ENCODE measurements around the gene ZDHHC24. TPM values are rescaled to one million over a fixed set of nuclear protein-coding genes. Genes with fewer than 3 reads are reported as not detected.

The ZDHHC24 gene
- total RNA-seq, 1 experiment from 2014 or later: 26.9 TPM

GRCh38 chr11:66492161-66492865 lies 53.5 kb downstream of the ZDHHC24 start:
- Histone ChIP-seq H3K36me3 (ENCODE audit: control insufficient read depth, insufficient read depth, low read length) (peaks cover 5% of the 10 kb centered on the region), H3K4me3 (ENCODE audit: low read depth, low read length) (no peak overlapping the region), H3K27me3 (replicated peaks; ENCODE audit: control insufficient read depth, insufficient read depth, low read length) (no peaks in the 10 kb centered on the region), H3K9me3 (no peaks in the 10 kb centered on the region), H3K4me1 (peaks cover 14% of the 10 kb centered on the region; the same call in 1 of the 2 replicates)
- no peaks in the 10 kb centered on the region for H3K9me3 Mint-ChIP-seq (ENCODE audit: unreplicated experiment)
- H3K36me3 Mint-ChIP-seq (ENCODE audit: insufficient read depth, unreplicated experiment): peaks cover 53% of the 10 kb centered on the region
- no peaks in the 10 kb centered on the region for H3K4me1 Mint-ChIP-seq (ENCODE audit: low read depth, unreplicated experiment)
- no peak overlapping the region for H3K27ac Mint-ChIP-seq (ENCODE audit: unreplicated experiment)
- intact Hi-C loops (cut with micrococcal nuclease; ENCODE audit: unreplicated experiment): no loop called here
- ChIA-PET POLR2A (interaction anchor here (1.1 kb wide), 1 partner anchor 89 kb away, joined by 4 read pairs; no protein-coding TSS in a partner anchor), CTCF (interaction anchor here (0.7 to 2.3 kb wide), 9 partner anchors 10 to 196 kb away, joined by 3 to 31 read pairs (median 4); partner anchors contain the start of genes ACTN3, BBS1, CCDC87 and CCS)
- H3K27me3 Mint-ChIP-seq (ENCODE audit: insufficient read depth, unreplicated experiment): no peaks in the 10 kb centered on the region
- no TSS peak for BruUV-seq (replicated peaks)
- no peak for TF ChIP-seq CTCF (IDR thresholded peaks at IDR 0.05; ENCODE audit: insufficient read depth in 1 of 2, low read depth in 1 of 2, low read length in 1 of 2, severe bottlenecking in 1 of 2, unreplicated experiment in 1 of 2)
- no peak overlapping the region for H3K4me3 Mint-ChIP-seq (ENCODE audit: unreplicated experiment)
- no peak for DNase-seq

- Histone ChIP-seq H3K36me3 (ENCODE audit: control insufficient read depth, insufficient read depth, low read length) (peaks cover 4% of the 10 kb centered on the region), H3K27me3 (replicated peaks; ENCODE audit: control insufficient read depth, insufficient read depth, low read length) (no peaks in the 10 kb centered on the region), H3K4me3 (ENCODE audit: low read depth, low read length) (no peak overlapping the region), H3K9me3 (no peaks in the 10 kb centered on the region), H3K4me1 (peaks cover 14% of the 10 kb centered on the region; the same call in 1 of the 2 replicates)
- ChIA-PET CTCF (interaction anchor here (0.6 to 2.3 kb wide), 12 partner anchors 11 to 441 kb away, joined by 3 to 31 read pairs (median 4); partner anchors contain the start of genes ACTN3, BBS1, CCDC87 and CCS), POLR2A (interaction anchor here (0.6 to 1.1 kb wide), 4 partner anchors 11 to 974 kb away, joined by 3 to 4 read pairs (median 3); partner anchors contain the start of gene DPP3)
- H3K9me3 Mint-ChIP-seq (ENCODE audit: unreplicated experiment): no peaks in the 10 kb centered on the region
- H3K27me3 Mint-ChIP-seq (ENCODE audit: insufficient read depth, unreplicated experiment): no peaks in the 10 kb centered on the region
- intact Hi-C loops (cut with micrococcal nuclease; ENCODE audit: unreplicated experiment): no loop called here
- DNase-seq: peak in 1 of 2 experiments; percentile 64
- no peak overlapping the region for H3K4me3 Mint-ChIP-seq (ENCODE audit: unreplicated experiment)
- H3K27ac Mint-ChIP-seq (ENCODE audit: unreplicated experiment): no peak overlapping the region
- no peaks in the 10 kb centered on the region for H3K4me1 Mint-ChIP-seq (ENCODE audit: low read depth, unreplicated experiment)
- peak; percentile 77 to 92 for TF ChIP-seq CTCF (IDR thresholded peaks at IDR 0.05; ENCODE audit: insufficient read depth in 1 of 2, low read depth in 1 of 2, low read length in 1 of 2, severe bottlenecking in 1 of 2, unreplicated experiment in 1 of 2)
- BruUV-seq (replicated peaks): no TSS peak
- H3K36me3 Mint-ChIP-seq (ENCODE audit: insufficient read depth, unreplicated experiment): peaks cover 44% of the 10 kb centered on the region
These were observed 54.4 kb downstream of the ZDHHC24 start for GRCh38 chr11:66491315-66491935.

DNA sequence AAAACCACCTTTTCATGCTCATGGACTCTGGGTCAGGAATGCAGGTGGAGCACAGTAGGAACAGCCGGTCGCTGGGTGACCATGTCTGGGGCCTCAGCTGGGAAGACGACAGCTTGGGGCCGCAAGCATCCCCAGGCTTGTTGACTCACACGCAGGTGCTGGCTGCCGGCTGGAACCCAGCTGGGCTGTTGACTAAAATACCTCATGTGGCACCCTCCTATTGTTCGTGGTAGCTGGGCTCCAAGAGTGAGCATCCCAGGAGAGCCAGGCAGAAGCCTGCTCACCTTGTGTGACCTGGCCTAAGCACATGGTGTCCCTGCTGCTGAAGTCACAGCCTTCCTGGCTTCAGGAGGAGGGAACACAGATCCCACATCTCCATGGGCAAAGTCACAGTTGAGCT lies 56.2 kb downstream of the ZDHHC24 start:
- ChIA-PET CTCF (interaction anchor here (0.6 kb wide), 1 partner anchor 33 kb away, joined by 3 read pairs; no protein-coding TSS in a partner anchor), POLR2A (no interaction called here)
- TF ChIP-seq CTCF (IDR thresholded peaks at IDR 0.05; ENCODE audit: insufficient read depth in 1 of 2, low read depth in 1 of 2, low read length in 1 of 2, severe bottlenecking in 1 of 2, unreplicated experiment in 1 of 2): no peak
- H3K27me3 Mint-ChIP-seq (ENCODE audit: insufficient read depth, unreplicated experiment): no peaks in the 10 kb centered on the region
- no peak overlapping the region for H3K4me3 ChIP-seq (ENCODE audit: low read depth, low read length)
- H3K36me3 Mint-ChIP-seq (ENCODE audit: insufficient read depth, unreplicated experiment): peaks cover 30% of the 10 kb centered on the region
- H3K9me3 ChIP-seq: no peaks in the 10 kb centered on the region
- peaks cover 6% of the 10 kb centered on the region for H3K36me3 ChIP-seq (ENCODE audit: control insufficient read depth, insufficient read depth, low read length)
- H3K27me3 ChIP-seq (replicated peaks; ENCODE audit: control insufficient read depth, insufficient read depth, low read length): no peaks in the 10 kb centered on the region
- no peak for DNase-seq
- H3K27ac Mint-ChIP-seq (ENCODE audit: unreplicated experiment): no peak overlapping the region
- peaks cover 14% of the 10 kb centered on the region; the same call in 1 of the 2 replicates for H3K4me1 ChIP-seq
- intact Hi-C loops (cut with micrococcal nuclease; ENCODE audit: unreplicated experiment): no loop called here
- H3K4me3 Mint-ChIP-seq (ENCODE audit: unreplicated experiment): no peak overlapping the region
- H3K4me1 Mint-ChIP-seq (ENCODE audit: low read depth, unreplicated experiment): no peaks in the 10 kb centered on the region
- BruUV-seq (replicated peaks): no TSS peak
- H3K9me3 Mint-ChIP-seq (ENCODE audit: unreplicated experiment): no peaks in the 10 kb centered on the region

All from Caco-2 (cell line).